ENCODE data around the gene SMPD1. TPM values are rescaled to one million over a fixed set of nuclear protein-coding genes. Genes with fewer than 3 reads are reported as not detected.
"Not testable (repeated sequence)": the region's sequence is repeated elsewhere in the genome, so short reads cannot be mapped to it uniquely, and the experiment has no call there.

The SMPD1 gene
- total RNA-seq, 1 donor from 2014 or later: 25.2 TPM

- Histone ChIP-seq H3K9ac (ENCODE audit: low read length) (peak overlapping the region; percentile 89), H3K36me3 (ENCODE audit: insufficient read depth, low read length) (no peaks in the 10 kb centered on the region), H3K9me3 (ENCODE audit: insufficient read depth, low read depth, low read length) (no peaks in the 10 kb centered on the region), H3K4me1 (ENCODE audit: insufficient read depth, low read length) (peaks cover 18% of the 10 kb centered on the region), H3K27ac (ENCODE audit: low read depth, low read length) (peak overlapping the region; percentile 55), H3K4me2 (ENCODE audit: low read length) (peak overlapping the region; percentile 100), H3K79me2 (ENCODE audit: insufficient read depth, low read length) (peaks cover 13% of the 10 kb centered on the region), H3K4me3 (ENCODE audit: insufficient read depth, low read depth, low read length) (peak overlapping the region; percentile 79), H2AFZ (ENCODE audit: low read depth, low read length) (peak overlapping the region; percentile 87), H3K27me3 (ENCODE audit: insufficient read depth, low read length) (no peaks in the 10 kb centered on the region), H4K20me1 (ENCODE audit: insufficient read depth, low read length) (peaks cover 13% of the 10 kb centered on the region)
- Mint-ChIP-seq H3K27me3 (ENCODE audit: low read depth, unreplicated experiment) (no peaks in the 10 kb centered on the region), H3K9me3 (ENCODE audit: unreplicated experiment) (no peaks in the 10 kb centered on the region), H3K36me3 (ENCODE audit: low read depth, unreplicated experiment) (peaks cover 7% of the 10 kb centered on the region), H3K4me1 (ENCODE audit: low read depth, unreplicated experiment) (peaks cover 12% of the 10 kb centered on the region), H3K4me3 (ENCODE audit: unreplicated experiment) (peak overlapping the region; percentile 70), H3K27ac (ENCODE audit: unreplicated experiment) (no peak overlapping the region)
- no peak for FAIRE-seq
- TF ChIP-seq EZH2 (IDR thresholded peaks at IDR 0.05; ENCODE audit: insufficient read depth, low read length): no peak
- no peak for DNase-seq (ENCODE audit: low read depth)
Observed at GRCh38 chr11:6390718-6391469, 620 bp downstream of the SMPD1 start.

GRCh38 chr11:6391537-6392134 lies 1.4 kb downstream of the SMPD1 start:
- peaks cover 12% of the 10 kb centered on the region for H3K4me1 Mint-ChIP-seq (ENCODE audit: low read depth, unreplicated experiment)
- no peaks in the 10 kb centered on the region for H3K9me3 Mint-ChIP-seq (ENCODE audit: unreplicated experiment)
- peaks cover 13% of the 10 kb centered on the region for H4K20me1 ChIP-seq (ENCODE audit: insufficient read depth, low read length)
- no peak overlapping the region for H3K27ac Mint-ChIP-seq (ENCODE audit: unreplicated experiment)
- DNase-seq (ENCODE audit: low read depth) (no peak), FAIRE-seq (no peak)
- no peak overlapping the region for H3K9ac ChIP-seq (ENCODE audit: low read length)
- H3K27ac ChIP-seq (ENCODE audit: low read depth, low read length): no peak overlapping the region
- peak overlapping the region; percentile 100 for H3K4me2 ChIP-seq (ENCODE audit: low read length)
- H3K9me3 ChIP-seq (ENCODE audit: insufficient read depth, low read depth, low read length): no peaks in the 10 kb centered on the region
- no peaks in the 10 kb centered on the region for H3K27me3 Mint-ChIP-seq (ENCODE audit: low read depth, unreplicated experiment)
- H3K27me3 ChIP-seq (ENCODE audit: insufficient read depth, low read length): no peaks in the 10 kb centered on the region
- H3K36me3 Mint-ChIP-seq (ENCODE audit: low read depth, unreplicated experiment): peaks cover 9% of the 10 kb centered on the region
- peaks cover 18% of the 10 kb centered on the region for H3K4me1 ChIP-seq (ENCODE audit: insufficient read depth, low read length)
- no peaks in the 10 kb centered on the region for H3K36me3 ChIP-seq (ENCODE audit: insufficient read depth, low read length)
- no peak overlapping the region for H2AFZ ChIP-seq (ENCODE audit: low read depth, low read length)
- H3K79me2 ChIP-seq (ENCODE audit: insufficient read depth, low read length): peaks cover 13% of the 10 kb centered on the region
- TF ChIP-seq EZH2 (IDR thresholded peaks at IDR 0.05; ENCODE audit: insufficient read depth, low read length) (no peak), CTCF (IDR thresholded peaks at IDR 0.05; ENCODE audit: insufficient read depth, low read depth, low read length) (no peak)
- H3K4me3 ChIP-seq (ENCODE audit: insufficient read depth, low read depth, low read length): no peak overlapping the region
- H3K4me3 Mint-ChIP-seq (ENCODE audit: unreplicated experiment): peak overlapping the region; percentile 70

GRCh38 chr11:6392251-6392650 lies 2.0 kb downstream of the SMPD1 start:
- not testable (repeated sequence) for H3K4me3 ChIP-seq (ENCODE audit: insufficient read depth, low read depth, low read length); H2AFZ ChIP-seq (ENCODE audit: low read depth, low read length); FAIRE-seq; H3K27me3 Mint-ChIP-seq (ENCODE audit: low read depth, unreplicated experiment); H3K27ac Mint-ChIP-seq (ENCODE audit: unreplicated experiment); H3K9me3 ChIP-seq (ENCODE audit: insufficient read depth, low read depth, low read length); H3K27me3 ChIP-seq (ENCODE audit: insufficient read depth, low read length); H3K9ac ChIP-seq (ENCODE audit: low read length); H3K9me3 Mint-ChIP-seq (ENCODE audit: unreplicated experiment); H3K36me3 ChIP-seq (ENCODE audit: insufficient read depth, low read length); H3K4me2 ChIP-seq (ENCODE audit: low read length); H3K36me3 Mint-ChIP-seq (ENCODE audit: low read depth, unreplicated experiment); DNase-seq (ENCODE audit: low read depth); H3K4me3 Mint-ChIP-seq (ENCODE audit: unreplicated experiment); H3K27ac ChIP-seq (ENCODE audit: low read depth, low read length)
- peaks cover 13% of the 10 kb centered on the region for H3K4me1 Mint-ChIP-seq (ENCODE audit: low read depth, unreplicated experiment)
- H3K79me2 ChIP-seq (ENCODE audit: insufficient read depth, low read length): peaks cover 13% of the 10 kb centered on the region
- peaks cover 18% of the 10 kb centered on the region for H3K4me1 ChIP-seq (ENCODE audit: insufficient read depth, low read length)
- H4K20me1 ChIP-seq (ENCODE audit: insufficient read depth, low read length): peaks cover 13% of the 10 kb centered on the region
